ENCODE results near the gene PAXX. TPM values are rescaled to one million over a fixed set of nuclear protein-coding genes. Genes with fewer than 3 reads are reported as not detected.
"Not testable (repeated sequence)": the region's sequence is repeated elsewhere in the genome, so short reads cannot be mapped to it uniquely, and the experiment has no call there.

The PAXX gene
- total RNA-seq, 2 experiments from 2014 or later: 75.9 to 76.8 TPM

GRCh38 chr9:137030006-137030405 lies 37.8 kb downstream of the PAXX start:
- intact Hi-C loops (cut with micrococcal nuclease): no loop called here
- Mint-ChIP-seq H3K36me3 (ENCODE audit: low read depth) (no peaks in the 10 kb centered on the region), H3K4me3 (no peak overlapping the region), H3K27ac (no peak overlapping the region), H3K9me3 (no peaks in the 10 kb centered on the region), H3K27me3 (ENCODE audit: low read depth) (peaks cover 5% of the 10 kb centered on the region), H3K4me1 (ENCODE audit: low read depth) (peaks cover 41% of the 10 kb centered on the region)
- CTCF ChIA-PET: interaction anchor here (0.6 to 6.0 kb wide), 32 partner anchors 8 to 302 kb away, joined by 3 to 66 read pairs (median 5); partner anchors contain the start of genes AJM1, CLIC3, MAN1B1 and NPDC1
- DNase-seq: no peak

- no peak overlapping the region for H3K27ac Mint-ChIP-seq
- peak; percentile 61 for DNase-seq
- no peak overlapping the region for H3K4me3 Mint-ChIP-seq
Observed at GRCh38 chr9:137030538-137031527, 38.6 kb downstream of the PAXX start.

GRCh38 chr9:137031904-137032640 lies 39.9 kb downstream of the PAXX start, which contains the start of gene FUT7:
TSS of gene FUT7 (minus strand) at chr9:137032088. CDS start at chr9:137031991, 97 bp downstream.
- peak; percentile 59 for DNase-seq
- Mint-ChIP-seq H3K4me1 (ENCODE audit: low read depth) (peaks cover 44% of the 10 kb centered on the region), H3K27ac (no peak within 1 kb of the TSS), H3K27me3 (ENCODE audit: low read depth) (peaks cover 5% of the 10 kb centered on the region), H3K36me3 (ENCODE audit: low read depth) (no peaks in the 10 kb centered on the region), H3K4me3 (no peak within 1 kb of the TSS), H3K9me3 (no peaks in the 10 kb centered on the region)
- CTCF ChIA-PET: interaction anchor here (1.7 kb wide), 1 partner anchor 64 kb away, joined by 5 read pairs; no protein-coding TSS in a partner anchor
- intact Hi-C loops (cut with micrococcal nuclease): no loop called here

More at GRCh38 chr9:137030538-137031527, 38.6 kb downstream of the PAXX start:
- intact Hi-C loops (cut with micrococcal nuclease): no loop called here
- Mint-ChIP-seq H3K36me3 (ENCODE audit: low read depth) (no peaks in the 10 kb centered on the region), H3K4me1 (ENCODE audit: low read depth) (peaks cover 44% of the 10 kb centered on the region), H3K27me3 (ENCODE audit: low read depth) (peaks cover 5% of the 10 kb centered on the region), H3K9me3 (no peaks in the 10 kb centered on the region)
- CTCF ChIA-PET: interaction anchor here (0.6 to 6.0 kb wide), 9 partner anchors 16 to 83 kb away, joined by 3 to 66 read pairs (median 10); partner anchors contain the start of genes CLIC3, NPDC1, PAXX and SAPCD2

- Mint-ChIP-seq H3K4me3 (no peak overlapping the region), H3K27me3 (ENCODE audit: low read depth) (peaks cover 5% of the 10 kb centered on the region), H3K36me3 (ENCODE audit: low read depth) (no peaks in the 10 kb centered on the region), H3K9me3 (no peaks in the 10 kb centered on the region), H3K27ac (no peak overlapping the region), H3K4me1 (ENCODE audit: low read depth) (peaks cover 41% of the 10 kb centered on the region)
- CTCF ChIA-PET: interaction anchor here (1.7 kb wide), 1 partner anchor 63 kb away, joined by 5 read pairs; no protein-coding TSS in a partner anchor
- DNase-seq: no peak
- intact Hi-C loops (cut with micrococcal nuclease): no loop called here
Observed at GRCh38 chr9:137032858-137033257, 40.6 kb downstream of the PAXX start.

GRCh38 chr9:137033481-137033880 lies 41.3 kb downstream of the PAXX start:
- H3K9me3 Mint-ChIP-seq; DNase-seq; H3K4me3 Mint-ChIP-seq; H3K27me3 Mint-ChIP-seq (ENCODE audit: low read depth); intact Hi-C loops (cut with micrococcal nuclease); H3K27ac Mint-ChIP-seq; H3K36me3 Mint-ChIP-seq (ENCODE audit: low read depth): not testable (repeated sequence)
- H3K4me1 Mint-ChIP-seq (ENCODE audit: low read depth): peaks cover 41% of the 10 kb centered on the region
- CTCF ChIA-PET: interaction anchor here (2.5 to 5.0 kb wide), 3 partner anchors 33 to 246 kb away, joined by 27 to 48 read pairs (median 30); no protein-coding TSS in a partner anchor

GRCh38 chr9:137034039-137034708 lies 42.0 kb downstream of the PAXX start:
- intact Hi-C loops (cut with micrococcal nuclease): loop anchor here (2.0 kb wide), 2 partner anchors 29 to 191 kb away; partner anchors contain the start of gene AJM1
- Mint-ChIP-seq H3K36me3 (ENCODE audit: low read depth) (no peaks in the 10 kb centered on the region), H3K4me1 (ENCODE audit: low read depth) (peaks cover 38% of the 10 kb centered on the region), H3K27me3 (ENCODE audit: low read depth) (peaks cover 5% of the 10 kb centered on the region), H3K9me3 (no peaks in the 10 kb centered on the region), H3K4me3 (peak overlapping the region; percentile 59), H3K27ac (peak overlapping the region; percentile 79)
- DNase-seq: no peak
- CTCF ChIA-PET: interaction anchor here (0.6 to 5.0 kb wide), 37 partner anchors 9 to 307 kb away, joined by 3 to 48 read pairs (median 4); partner anchors contain the start of genes AJM1, NELFB, NPDC1 and SAPCD2

- Mint-ChIP-seq H3K27me3 (ENCODE audit: low read depth) (peaks cover 2% of the 10 kb centered on the region), H3K4me1 (ENCODE audit: low read depth) (peaks cover 30% of the 10 kb centered on the region), H3K36me3 (ENCODE audit: low read depth) (no peaks in the 10 kb centered on the region), H3K27ac (peak overlapping the region; percentile 79), H3K9me3 (no peaks in the 10 kb centered on the region), H3K4me3 (peak overlapping the region; percentile 59)
- CTCF ChIA-PET: interaction anchor here (0.6 to 5.0 kb wide), 45 partner anchors 9 to 308 kb away, joined by 3 to 48 read pairs (median 4); partner anchors contain the start of genes AJM1, MAN1B1, NELFB and NPDC1
- peak; percentile 93 for DNase-seq
- intact Hi-C loops (cut with micrococcal nuclease): loop anchor here (1.0 to 2.0 kb wide), 6 partner anchors 30 to 248 kb away; partner anchors contain the start of genes AJM1, SAPCD2 and TMEM141
Observed at GRCh38 chr9:137034709-137035506, 42.7 kb downstream of the PAXX start.

- DNase-seq: no peak
- Mint-ChIP-seq H3K27ac (no peak overlapping the region), H3K9me3 (no peaks in the 10 kb centered on the region), H3K4me3 (no peak overlapping the region), H3K4me1 (ENCODE audit: low read depth) (peaks cover 25% of the 10 kb centered on the region), H3K27me3 (ENCODE audit: low read depth) (peaks cover 2% of the 10 kb centered on the region), H3K36me3 (ENCODE audit: low read depth) (no peaks in the 10 kb centered on the region)
- intact Hi-C loops (cut with micrococcal nuclease): loop anchor here (1.0 to 2.0 kb wide), 6 partner anchors 31 to 248 kb away; partner anchors contain the start of genes AJM1, SAPCD2 and TMEM141
- CTCF ChIA-PET: interaction anchor here (0.7 to 5.0 kb wide), 38 partner anchors 9 to 308 kb away, joined by 3 to 48 read pairs (median 4); partner anchors contain the start of genes MAN1B1, NELFB, NPDC1 and SAPCD2
Observed at GRCh38 chr9:137035507-137035834, 43.2 kb downstream of the PAXX start.

- Mint-ChIP-seq H3K27ac (no peak overlapping the region), H3K4me3 (no peak overlapping the region), H3K27me3 (ENCODE audit: low read depth) (peaks cover 2% of the 10 kb centered on the region), H3K36me3 (ENCODE audit: low read depth) (no peaks in the 10 kb centered on the region), H3K4me1 (ENCODE audit: low read depth) (peaks cover 21% of the 10 kb centered on the region), H3K9me3 (no peaks in the 10 kb centered on the region)
- CTCF ChIA-PET: interaction anchor here (0.7 to 5.0 kb wide), 19 partner anchors 8 to 306 kb away, joined by 3 to 48 read pairs (median 6); partner anchors contain the start of genes NPDC1, SAPCD2 and TMEM141
- DNase-seq: no peak
- intact Hi-C loops (cut with micrococcal nuclease): loop anchor here (1.0 to 2.0 kb wide), 6 partner anchors 31 to 249 kb away; partner anchors contain the start of genes AJM1, SAPCD2 and TMEM141
Observed at GRCh38 chr9:137035937-137036336, 43.7 kb downstream of the PAXX start.

- Mint-ChIP-seq H3K36me3 (ENCODE audit: low read depth) (no peaks in the 10 kb centered on the region), H3K27me3 (ENCODE audit: low read depth) (no peaks in the 10 kb centered on the region), H3K27ac (no peak overlapping the region), H3K4me3 (no peak overlapping the region), H3K4me1 (ENCODE audit: low read depth) (peaks cover 17% of the 10 kb centered on the region), H3K9me3 (no peaks in the 10 kb centered on the region)
- DNase-seq: no peak
- CTCF ChIA-PET: interaction anchor here (0.8 to 5.0 kb wide), 3 partner anchors 9 to 89 kb away, joined by 4 to 48 read pairs (median 30); partner anchors contain the start of gene NPDC1
- intact Hi-C loops (cut with micrococcal nuclease): no loop called here
Observed at GRCh38 chr9:137037035-137037434, 44.8 kb downstream of the PAXX start.

Data from activated naive CD4-positive, alpha-beta T cell treated with anti-CD3 and anti-CD28 coated beads for 36 hours (primary cell).